ENCODE measurements around the gene EARS2. TPM values are rescaled to one million over a fixed set of nuclear protein-coding genes. Genes with fewer than 3 reads are reported as not detected.

EARS2 gene
- total and polyA plus RNA-seq, 4 donors = 4.8 to 14.9 (median 8.6) TPM

DNA sequence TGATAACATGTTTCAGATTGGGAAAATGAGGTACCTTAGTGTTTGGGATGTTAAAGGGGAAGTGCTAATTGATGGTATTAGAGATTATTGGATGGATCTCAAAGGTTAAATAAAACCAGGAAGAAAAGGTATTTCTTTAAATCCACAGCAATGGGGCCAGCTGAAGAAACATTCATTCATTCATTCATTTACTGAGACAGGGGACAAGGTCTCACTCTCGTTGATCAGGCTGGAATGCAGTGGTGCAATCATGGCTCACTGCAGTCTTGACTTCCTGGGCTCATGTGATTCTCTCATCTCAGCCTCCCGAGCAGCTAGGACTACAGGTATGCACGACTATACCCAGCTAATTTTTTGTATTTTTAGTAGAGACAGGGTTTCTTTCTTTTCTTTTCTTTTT, 19.8 kb downstream of the EARS2 start:
- Histone ChIP-seq H3K9me3 (ENCODE audit: control insufficient read depth, low read length) (no peaks in the 10 kb centered on the region), H3K4me3 (ENCODE audit: low read length in 2 of 2) (no peak overlapping the region), H3K4me1 (ENCODE audit: control insufficient read depth in 1 of 2, insufficient read depth in 2 of 2, low read length in 2 of 2) (no peaks in the 10 kb centered on the region), H3K27ac (ENCODE audit: low read depth in 1 of 2, low read length in 2 of 2) (no peak overlapping the region), H3K36me3 (ENCODE audit: control insufficient read depth in 1 of 2, insufficient read depth in 2 of 2, low read length in 1 of 2) (peaks cover 8 to 9% of the 10 kb centered on the region in 2 donors), H3K27me3 (ENCODE audit: control insufficient read depth in 1 of 2, insufficient read depth in 2 of 2, low read length in 1 of 2) (no peaks in the 10 kb centered on the region)
- ATAC-seq (ENCODE audit: low FRiP score) (no peak), DNase-seq (no peak)
- intact Hi-C loops (cut with DNase I) = no loop called here
- WGBS, 2 donors = 72 to 73% methylated on average over 3 of the region's 3 CpGs

DNA sequence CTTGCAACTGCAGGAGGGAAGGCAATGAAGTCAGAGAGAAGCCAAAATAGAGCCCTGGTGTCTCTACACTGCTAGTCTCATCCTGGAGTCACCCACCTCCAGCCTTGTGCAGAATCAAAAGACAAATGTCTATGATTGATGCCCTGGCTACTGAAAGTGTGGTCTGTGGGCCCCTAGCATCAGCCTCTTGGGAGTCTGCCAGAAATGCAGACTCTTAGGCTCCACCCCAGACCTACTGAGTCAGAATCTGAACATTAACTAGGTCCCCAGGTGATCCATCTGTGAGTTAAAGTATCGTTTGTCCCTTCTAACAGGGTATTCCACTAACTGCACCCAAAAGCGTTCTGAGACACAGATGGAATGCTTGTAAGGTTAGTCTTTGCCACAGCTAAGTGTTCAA, 21.2 kb downstream of the EARS2 start:
- WGBS, 2 donors = 80 to 88% methylated on average over 2 of the region's 2 CpGs
- ATAC-seq (ENCODE audit: low FRiP score) = no peak
- Histone ChIP-seq H3K4me3 (ENCODE audit: low read length in 2 of 2) (no peak overlapping the region), H3K36me3 (ENCODE audit: control insufficient read depth in 1 of 2, insufficient read depth in 2 of 2, low read length in 1 of 2) (peaks cover 8 to 9% of the 10 kb centered on the region in 2 donors), H3K27me3 (ENCODE audit: control insufficient read depth in 1 of 2, insufficient read depth in 2 of 2, low read length in 1 of 2) (no peaks in the 10 kb centered on the region), H3K27ac (ENCODE audit: low read depth in 1 of 2, low read length in 2 of 2) (no peak overlapping the region), H3K9me3 (ENCODE audit: control insufficient read depth, low read length) (no peaks in the 10 kb centered on the region), H3K4me1 (ENCODE audit: control insufficient read depth in 1 of 2, insufficient read depth in 2 of 2, low read length in 2 of 2) (no peaks in the 10 kb centered on the region)
- intact Hi-C loops (cut with DNase I) = no loop called here
- peak in 1 of 2 donors; percentile 2 for DNase-seq

DNA sequence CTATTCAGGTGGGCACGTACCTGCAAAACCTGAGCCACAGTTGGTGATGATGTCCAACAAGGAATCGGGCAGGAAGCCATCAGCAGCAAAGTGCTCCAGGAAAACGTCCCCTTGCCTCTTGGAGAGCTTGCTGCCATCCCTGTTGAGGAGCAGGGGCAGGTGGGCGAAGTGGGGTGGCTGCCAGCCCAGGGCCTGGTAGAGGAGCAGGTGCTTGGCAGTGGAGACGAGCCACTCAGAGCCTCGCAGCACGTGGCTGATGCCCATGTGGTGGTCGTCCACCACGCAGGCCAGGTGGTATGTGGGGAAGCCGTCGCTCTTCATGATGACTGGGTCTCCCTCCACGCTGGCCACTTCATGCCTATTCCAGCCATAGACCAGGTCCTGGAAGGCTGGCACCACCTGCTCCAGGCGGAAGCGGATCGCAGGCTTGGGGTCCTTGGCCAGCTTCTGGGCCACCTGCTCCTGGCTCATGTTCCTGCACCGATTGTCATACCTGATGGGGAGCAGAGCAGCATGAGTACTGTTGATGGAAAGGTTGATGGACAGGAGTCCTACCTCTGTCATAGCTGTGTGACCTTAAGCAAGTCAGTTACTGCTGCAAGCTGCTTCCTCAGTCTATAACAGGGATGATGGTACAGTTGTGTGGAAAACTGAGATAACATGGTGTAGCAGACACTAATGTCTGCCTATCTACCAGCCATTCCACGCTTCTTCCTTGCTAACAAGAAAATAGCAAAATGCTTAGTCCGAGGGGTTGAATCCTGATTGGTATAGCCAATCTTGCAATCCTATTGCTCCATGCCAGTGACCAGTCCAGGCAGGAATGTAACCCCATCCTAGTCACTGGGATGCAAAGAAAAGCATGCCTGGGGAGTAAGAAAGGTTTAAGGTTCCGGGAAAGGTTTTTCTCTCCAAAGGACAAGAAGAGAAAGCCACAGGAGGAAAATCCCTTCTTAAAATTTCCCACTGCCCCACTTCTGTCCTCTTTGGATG, 22.0 kb downstream of the EARS2 start:
- no peaks in the 10 kb centered on the region for H3K9me3 ChIP-seq (ENCODE audit: control insufficient read depth, low read length)
- H3K27me3 ChIP-seq (ENCODE audit: control insufficient read depth in 1 of 2, insufficient read depth in 2 of 2, low read length in 1 of 2) = no peaks in the 10 kb centered on the region
- no peak overlapping the region for H3K27ac ChIP-seq (ENCODE audit: low read depth in 1 of 2, low read length in 2 of 2)
- H3K4me3 ChIP-seq (ENCODE audit: low read length in 2 of 2) = no peak overlapping the region
- WGBS, 2 donors = 95% methylated on average over 18 to 19 of the region's 19 CpGs
- intact Hi-C loops (cut with DNase I) = no loop called here
- ATAC-seq (ENCODE audit: low FRiP score) (no peak), DNase-seq (no peak)
- H3K36me3 ChIP-seq (ENCODE audit: control insufficient read depth in 1 of 2, insufficient read depth in 2 of 2, low read length in 1 of 2) = peaks cover 3 to 9% of the 10 kb centered on the region in 2 donors
- H3K4me1 ChIP-seq (ENCODE audit: control insufficient read depth in 1 of 2, insufficient read depth in 2 of 2, low read length in 2 of 2) = no peaks in the 10 kb centered on the region

DNA sequence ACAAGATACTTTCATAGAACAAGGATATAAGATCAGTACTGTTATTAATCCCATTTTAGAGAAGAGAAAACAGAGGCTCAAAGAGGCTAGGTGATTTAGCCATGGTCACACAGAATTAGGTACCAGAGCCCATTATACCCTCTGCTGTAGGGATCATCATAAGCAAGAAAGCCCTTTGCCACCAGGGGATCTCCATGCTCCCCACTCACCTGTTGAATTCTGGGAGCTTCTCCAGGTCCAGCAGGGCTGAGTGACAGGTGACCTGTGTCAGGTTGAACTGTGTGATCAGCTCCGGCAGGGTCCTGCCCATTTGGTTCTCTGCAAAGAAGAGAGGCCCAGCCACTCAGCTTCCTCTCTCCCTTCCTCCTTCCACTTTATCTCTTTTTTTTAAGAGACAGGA, 24.7 kb downstream of the EARS2 start:
- intact Hi-C loops (cut with DNase I) = no loop called here
- Histone ChIP-seq H3K9me3 (ENCODE audit: control insufficient read depth, low read length) (no peaks in the 10 kb centered on the region), H3K4me3 (ENCODE audit: low read length in 2 of 2) (no peak overlapping the region), H3K36me3 (ENCODE audit: control insufficient read depth in 1 of 2, insufficient read depth in 2 of 2, low read length in 1 of 2) (peaks cover 3 to 16% of the 10 kb centered on the region in 2 donors), H3K4me1 (ENCODE audit: control insufficient read depth in 1 of 2, insufficient read depth in 2 of 2, low read length in 2 of 2) (no peaks in the 10 kb centered on the region), H3K27ac (ENCODE audit: low read depth in 1 of 2, low read length in 2 of 2) (no peak overlapping the region), H3K27me3 (ENCODE audit: control insufficient read depth in 1 of 2, insufficient read depth in 2 of 2, low read length in 1 of 2) (no peaks in the 10 kb centered on the region)
- no peak for ATAC-seq (ENCODE audit: low FRiP score)
- DNase-seq = no peak
- 88 to 92% methylated on average over 1 of the region's 1 CpG for WGBS, 2 donors

DNA sequence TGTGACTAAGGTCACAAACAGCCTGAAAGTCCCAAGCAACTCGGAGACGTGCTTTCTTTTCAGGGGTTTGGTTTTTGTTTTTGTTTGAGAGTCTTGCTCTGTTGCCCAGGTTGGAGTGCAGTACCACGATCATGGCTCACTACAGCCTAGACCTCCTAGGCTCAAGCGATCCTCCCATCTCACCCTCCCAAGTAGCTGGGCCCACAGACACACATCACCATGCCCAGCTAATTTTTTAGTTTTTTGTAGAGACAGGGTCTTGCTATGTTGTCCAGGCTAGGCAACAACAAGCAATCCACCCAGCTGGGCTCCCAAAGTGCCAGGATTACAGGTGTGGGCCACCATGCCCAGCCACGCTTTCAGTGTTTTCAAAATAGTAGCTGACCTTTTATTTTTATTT, 27.1 kb downstream of the EARS2 start:
- ATAC-seq (ENCODE audit: low FRiP score) = no peak
- DNase-seq = no peak
- H3K27me3 ChIP-seq (ENCODE audit: control insufficient read depth in 1 of 2, insufficient read depth in 2 of 2, low read length in 1 of 2) = no peaks in the 10 kb centered on the region
- no peak overlapping the region for H3K4me3 ChIP-seq (ENCODE audit: low read length in 2 of 2)
- intact Hi-C loops (cut with DNase I) = no loop called here
- H3K4me1 ChIP-seq (ENCODE audit: control insufficient read depth in 1 of 2, insufficient read depth in 2 of 2, low read length in 2 of 2) = no peaks in the 10 kb centered on the region
- H3K9me3 ChIP-seq (ENCODE audit: control insufficient read depth, low read length) = no peaks in the 10 kb centered on the region
- H3K36me3 ChIP-seq (ENCODE audit: control insufficient read depth in 1 of 2, insufficient read depth in 2 of 2, low read length in 1 of 2) = peaks cover 3 to 18% of the 10 kb centered on the region in 2 donors
- H3K27ac ChIP-seq (ENCODE audit: low read depth in 1 of 2, low read length in 2 of 2) = no peak overlapping the region
- 82 to 88% methylated on average over 5 of the region's 5 CpGs for WGBS, 2 donors

DNA sequence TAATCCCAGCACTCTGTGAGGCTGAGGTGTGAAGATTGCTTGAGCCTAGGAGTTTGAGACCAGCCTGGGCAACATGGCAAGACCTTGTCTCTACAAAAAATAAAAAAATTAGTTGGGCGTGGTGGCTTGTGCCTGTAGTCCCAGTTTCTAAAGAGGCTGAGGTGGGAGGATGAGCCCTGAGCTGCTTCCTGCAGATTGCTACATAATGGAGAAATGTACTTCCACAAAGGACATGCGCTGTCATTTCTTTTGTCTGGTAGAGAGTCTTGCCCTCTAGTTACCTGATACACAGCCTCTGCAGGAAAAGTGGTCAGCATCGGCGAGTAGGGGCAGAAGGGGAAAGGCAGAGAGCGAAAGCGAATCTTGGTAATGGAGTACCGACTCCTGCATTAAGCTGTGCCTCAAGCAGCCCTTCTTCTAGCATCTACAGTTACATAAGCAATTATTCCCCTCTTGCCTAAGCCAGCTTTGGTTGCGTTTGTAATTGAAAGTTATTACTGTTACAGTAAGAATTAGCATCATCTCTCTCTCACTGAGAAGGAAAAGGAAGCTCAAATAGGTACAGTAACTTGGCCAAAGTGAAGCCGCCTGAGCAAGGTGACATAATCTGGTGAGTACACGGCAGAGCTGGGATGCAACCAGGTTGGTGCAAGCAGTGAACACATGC, 28.4 kb downstream of the EARS2 start:
- H3K4me3 ChIP-seq (ENCODE audit: low read length in 2 of 2) = no peak overlapping the region
- peaks cover 3 to 11% of the 10 kb centered on the region in 2 donors for H3K36me3 ChIP-seq (ENCODE audit: control insufficient read depth in 1 of 2, insufficient read depth in 2 of 2, low read length in 1 of 2)
- ATAC-seq (ENCODE audit: low FRiP score) = no peak
- intact Hi-C loops (cut with DNase I) = no loop called here
- H3K27ac ChIP-seq (ENCODE audit: low read depth in 1 of 2, low read length in 2 of 2) = no peak overlapping the region
- DNase-seq = no peak
- H3K4me1 ChIP-seq (ENCODE audit: control insufficient read depth in 1 of 2, insufficient read depth in 2 of 2, low read length in 2 of 2) = no peaks in the 10 kb centered on the region
- 94 to 97% methylated on average over 10 of the region's 10 CpGs for WGBS, 2 donors
- no peaks in the 10 kb centered on the region for H3K9me3 ChIP-seq (ENCODE audit: control insufficient read depth, low read length)
- H3K27me3 ChIP-seq (ENCODE audit: control insufficient read depth in 1 of 2, insufficient read depth in 2 of 2, low read length in 1 of 2) = no peaks in the 10 kb centered on the region

DNA sequence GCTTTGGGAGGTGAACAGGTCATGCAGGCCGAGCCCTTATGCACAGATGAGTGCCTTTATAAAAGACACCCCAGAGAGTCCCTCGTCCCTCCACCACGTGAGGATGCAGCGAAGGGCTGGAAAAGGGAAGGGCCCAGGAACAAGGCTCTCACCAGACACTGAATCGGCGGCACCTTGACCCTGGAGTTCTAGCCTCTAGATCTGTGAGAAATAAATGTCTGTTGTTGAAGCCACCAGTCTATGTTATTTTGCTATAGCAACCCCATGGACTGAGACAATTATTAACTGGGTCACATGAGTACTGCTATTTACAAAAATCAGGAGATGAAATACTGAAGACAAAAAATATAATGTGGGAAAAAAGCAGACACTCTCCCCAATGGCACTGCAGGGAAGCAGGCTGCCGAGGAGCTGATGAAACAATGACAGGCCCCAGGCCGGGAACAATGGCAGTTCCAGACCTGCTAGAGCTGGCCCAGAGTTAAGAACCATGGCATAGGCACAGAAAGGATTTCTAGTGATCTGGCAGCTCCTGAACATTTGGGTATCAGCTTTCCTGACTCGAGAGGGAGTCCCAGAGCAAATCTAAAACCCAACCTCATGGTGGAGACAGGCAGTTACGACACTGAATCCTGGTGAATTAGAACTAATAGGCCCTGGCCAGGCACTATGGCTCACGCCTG, 29.0 kb downstream of the EARS2 start:
- Histone ChIP-seq H3K4me3 (ENCODE audit: low read length in 2 of 2) (no peak overlapping the region), H3K27me3 (ENCODE audit: control insufficient read depth in 1 of 2, insufficient read depth in 2 of 2, low read length in 1 of 2) (no peaks in the 10 kb centered on the region), H3K9me3 (ENCODE audit: control insufficient read depth, low read length) (no peaks in the 10 kb centered on the region), H3K27ac (ENCODE audit: low read depth in 1 of 2, low read length in 2 of 2) (no peak overlapping the region), H3K4me1 (ENCODE audit: control insufficient read depth in 1 of 2, insufficient read depth in 2 of 2, low read length in 2 of 2) (no peaks in the 10 kb centered on the region), H3K36me3 (ENCODE audit: control insufficient read depth in 1 of 2, insufficient read depth in 2 of 2, low read length in 1 of 2) (peaks cover 3 to 11% of the 10 kb centered on the region in 2 donors)
- no peak for ATAC-seq (ENCODE audit: low FRiP score)
- 91 to 93% methylated on average over 11 of the region's 11 CpGs for WGBS, 2 donors
- DNase-seq = no peak
- intact Hi-C loops (cut with DNase I) = no loop called here

DNA sequence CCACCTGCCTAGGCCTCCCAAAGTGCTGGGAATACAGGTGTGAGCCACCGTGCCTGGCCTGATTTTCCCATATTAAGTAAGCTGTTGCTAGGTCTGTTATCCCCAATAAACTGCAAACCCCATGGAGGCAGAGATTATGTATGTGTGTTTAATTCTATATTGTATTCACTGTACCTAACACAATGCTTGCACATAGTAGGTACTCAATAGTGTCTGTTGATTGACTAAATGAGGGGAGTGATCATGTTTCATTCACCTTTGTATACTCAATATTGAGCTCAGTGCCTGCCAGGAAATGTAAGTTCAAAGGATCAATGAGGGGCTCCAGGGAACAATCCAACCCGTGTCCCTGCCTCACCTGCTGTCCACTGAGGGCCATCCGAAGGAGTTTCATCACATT, 32.3 kb downstream of the EARS2 start:
- intact Hi-C loops (cut with DNase I) = no loop called here
- no peak overlapping the region for H3K27ac ChIP-seq (ENCODE audit: low read depth in 1 of 2, low read length in 2 of 2)
- no peak for ATAC-seq (ENCODE audit: low FRiP score)
- no peak overlapping the region for H3K4me3 ChIP-seq (ENCODE audit: low read length in 2 of 2)
- H3K27me3 ChIP-seq (ENCODE audit: control insufficient read depth in 1 of 2, insufficient read depth in 2 of 2, low read length in 1 of 2) = no peaks in the 10 kb centered on the region
- H3K36me3 ChIP-seq (ENCODE audit: control insufficient read depth in 1 of 2, insufficient read depth in 2 of 2, low read length in 1 of 2) = peaks cover 3 to 11% of the 10 kb centered on the region in 2 donors
- no peaks in the 10 kb centered on the region for H3K4me1 ChIP-seq (ENCODE audit: control insufficient read depth in 1 of 2, insufficient read depth in 2 of 2, low read length in 2 of 2)
- DNase-seq = peak in 1 of 2 donors; percentile 2
- WGBS, 2 donors = 91 to 97% methylated on average over 3 of the region's 3 CpGs
- no peaks in the 10 kb centered on the region for H3K9me3 ChIP-seq (ENCODE audit: control insufficient read depth, low read length)
